Activated CD4-positive, alpha-beta T cell treated with anti-CD3 and anti-CD28 coated beads, Interleukin-2, Interleukin-4, amounts not matched to agents 100 ng/mL and 50 ng/mL, durations not matched to agents 16 hours and 8 hours (primary cell): Measurements from ENCODE around the gene ARHGAP20.

Source experiments
- DNase-seq: peaks from one replicate; pipeline ENCODE4 v3.0.0-alpha.2; 2020; ENCODE audit warnings: low spot score

Gene ARHGAP20

GRCh38 chr11:110601936-110602335 lies 110.3 kb downstream of the ARHGAP20 start:
- DNase-seq: no peak

DNA sequence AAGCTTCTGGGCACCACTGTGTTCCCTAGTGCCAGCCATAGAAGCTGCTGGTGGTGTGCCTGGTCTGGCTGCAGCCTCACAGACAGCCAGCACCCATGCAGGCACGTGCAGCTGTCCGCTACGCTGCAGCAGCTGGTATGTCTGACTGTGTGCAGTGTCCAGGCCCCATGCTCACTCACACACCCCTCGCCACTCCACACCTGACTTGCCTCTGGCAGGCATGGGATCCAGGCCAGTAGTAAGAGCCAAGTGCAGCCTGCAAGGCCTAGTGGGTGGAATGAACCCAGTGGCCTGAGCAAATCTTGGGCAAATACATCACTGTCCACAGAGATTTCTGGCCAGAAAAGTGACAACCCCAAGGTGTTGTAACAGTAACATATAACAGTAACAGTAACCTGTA lies 111.9 kb downstream of the ARHGAP20 start:
- DNase-seq: no peak

DNA sequence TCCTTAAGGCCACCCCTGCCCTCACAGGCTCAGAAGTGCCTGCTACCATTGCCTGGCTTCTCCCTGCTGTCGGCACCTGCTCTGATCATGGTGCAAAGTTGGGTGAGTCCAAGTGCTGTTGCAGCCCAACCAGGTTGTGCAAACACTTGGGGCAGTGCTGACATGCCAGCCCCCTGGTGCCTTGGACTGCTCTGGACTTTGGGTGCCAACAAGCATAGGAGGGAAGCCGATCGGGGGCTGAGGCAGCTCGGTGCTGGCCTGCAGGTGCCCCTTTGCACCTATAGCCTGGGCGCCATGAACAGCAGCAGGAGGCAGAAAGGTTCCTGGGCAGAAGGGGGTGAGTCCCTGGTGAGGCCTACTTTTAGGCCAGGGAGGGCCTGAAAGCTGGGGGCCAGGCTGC lies 113.0 kb downstream of the ARHGAP20 start:
- DNase-seq: no peak

DNA sequence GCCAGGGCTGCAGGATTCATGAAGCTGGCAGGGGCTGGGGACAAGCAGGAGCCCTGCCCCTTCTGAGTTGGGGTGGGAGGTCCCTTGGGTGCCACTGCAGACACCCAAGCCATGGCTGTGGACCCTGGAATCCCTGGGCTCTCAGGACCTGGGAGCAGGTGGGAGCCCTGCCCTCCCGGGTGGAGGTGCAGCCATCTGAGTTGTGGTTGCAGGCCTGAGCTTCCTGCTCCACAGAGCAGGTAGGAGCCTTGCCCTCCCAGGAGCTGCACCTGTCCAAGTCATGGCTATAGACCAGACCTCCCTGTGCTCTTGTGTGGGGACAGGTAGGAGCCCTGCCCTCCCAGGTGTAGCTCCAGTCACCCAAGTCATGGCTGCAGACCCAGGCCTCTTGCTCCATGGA lies 113.5 kb downstream of the ARHGAP20 start:
- no peak for DNase-seq

DNA sequence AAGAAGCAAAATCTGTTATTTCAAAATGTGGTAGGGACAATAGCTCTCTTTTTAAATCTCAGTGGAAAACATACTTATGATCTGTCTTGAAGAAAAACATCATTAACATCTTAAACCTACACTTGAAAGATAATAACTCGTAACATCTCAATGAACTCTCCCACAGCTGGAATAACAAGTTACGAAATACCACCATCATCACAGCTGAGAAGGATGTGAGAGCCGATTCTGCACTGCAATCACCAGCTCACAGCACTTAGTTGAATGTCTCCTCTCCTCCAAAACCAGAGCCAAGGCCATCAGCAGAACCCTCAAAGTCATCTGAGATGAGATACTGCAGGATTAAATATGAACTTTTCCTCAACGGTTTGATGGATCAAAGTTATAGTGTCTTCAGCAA lies 124.3 kb downstream of the ARHGAP20 start:
- no peak for DNase-seq

GRCh38 chr11:110587129-110587528 lies 125.1 kb downstream of the ARHGAP20 start:
- DNase-seq: no peak

GRCh38 chr11:110584150-110584549 lies 128.1 kb downstream of the ARHGAP20 start:
- no peak for DNase-seq

GRCh38 chr11:110582728-110583432 lies 129.4 kb downstream of the ARHGAP20 start:
- DNase-seq: no peak

DNA sequence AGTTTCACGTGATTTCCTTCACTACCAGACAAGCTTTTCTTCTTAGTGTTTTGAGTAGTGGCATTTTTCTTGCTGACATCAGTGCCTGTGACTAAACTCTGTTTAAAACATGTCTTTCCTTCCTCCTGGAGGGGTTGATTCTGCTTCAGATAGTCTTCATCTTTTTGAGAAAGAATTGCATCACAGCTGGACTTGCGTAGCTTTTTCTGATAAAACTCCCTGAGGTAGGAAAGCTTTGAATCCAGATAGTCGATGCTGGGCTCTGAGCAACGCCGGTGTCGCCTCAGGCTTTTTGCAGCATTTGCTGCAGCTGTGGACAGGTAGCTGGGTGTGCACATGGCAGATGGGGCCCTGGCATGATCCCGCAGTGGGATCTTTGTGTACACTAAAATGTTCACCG lies 131.7 kb downstream of the ARHGAP20 start:
- DNase-seq: no peak

DNA sequence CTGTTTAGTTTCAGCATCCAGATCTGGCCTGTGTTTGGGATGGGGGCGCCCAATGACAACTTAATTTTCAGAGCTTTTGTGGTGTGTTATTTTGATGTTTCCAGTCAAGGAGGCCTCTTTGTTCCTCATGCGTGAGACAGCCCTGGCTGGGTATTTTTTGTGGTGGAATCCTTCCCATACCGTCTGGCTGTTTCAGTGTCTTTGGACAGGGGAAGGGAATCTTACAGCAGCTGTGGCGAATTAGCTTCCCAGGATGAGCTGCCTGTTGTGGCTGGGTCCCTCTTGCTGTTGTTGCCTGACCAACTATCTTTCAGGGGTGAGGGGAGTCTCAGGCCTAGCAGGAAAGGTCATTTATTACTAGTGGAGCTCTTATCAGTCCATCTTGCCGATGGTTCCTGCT lies 138.8 kb downstream of the ARHGAP20 start:
- no peak for DNase-seq

DNA sequence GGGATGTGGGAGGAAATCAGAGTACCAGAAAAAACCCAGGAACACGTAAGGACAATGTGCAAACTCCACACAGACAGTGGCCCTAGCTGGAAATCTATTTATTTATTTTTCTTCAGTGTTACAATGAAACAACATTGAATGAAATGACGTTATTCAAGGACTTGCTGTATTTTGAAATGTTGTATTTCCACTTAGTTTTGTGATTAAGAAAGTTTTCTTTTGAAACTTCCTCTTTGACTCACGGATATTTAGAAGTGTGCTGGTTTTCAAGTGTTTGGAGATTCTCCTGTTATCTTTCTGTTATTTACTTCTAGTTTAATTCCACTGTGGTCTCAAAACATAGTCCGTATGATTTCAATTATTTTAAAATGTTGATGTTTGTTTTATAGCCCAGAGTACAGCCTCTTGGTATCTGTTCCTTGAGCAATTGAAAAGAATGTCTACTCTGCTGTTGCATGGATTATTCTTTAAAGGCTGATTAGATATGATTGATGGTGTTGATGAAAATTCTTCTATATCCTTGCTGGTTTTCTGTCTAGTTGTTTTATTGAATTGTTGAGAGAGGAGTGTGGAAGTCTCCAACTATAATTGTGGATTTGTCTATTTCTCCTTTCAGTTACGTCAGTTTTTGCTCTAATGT lies 141.0 kb downstream of the ARHGAP20 start:
- no peak for DNase-seq

- DNase-seq: no peak
Observed at GRCh38 chr11:110566577-110566976, 145.7 kb downstream of the ARHGAP20 start.

GRCh38 chr11:110565357-110566336 lies 146.6 kb downstream of the ARHGAP20 start:
- no peak for DNase-seq

DNA sequence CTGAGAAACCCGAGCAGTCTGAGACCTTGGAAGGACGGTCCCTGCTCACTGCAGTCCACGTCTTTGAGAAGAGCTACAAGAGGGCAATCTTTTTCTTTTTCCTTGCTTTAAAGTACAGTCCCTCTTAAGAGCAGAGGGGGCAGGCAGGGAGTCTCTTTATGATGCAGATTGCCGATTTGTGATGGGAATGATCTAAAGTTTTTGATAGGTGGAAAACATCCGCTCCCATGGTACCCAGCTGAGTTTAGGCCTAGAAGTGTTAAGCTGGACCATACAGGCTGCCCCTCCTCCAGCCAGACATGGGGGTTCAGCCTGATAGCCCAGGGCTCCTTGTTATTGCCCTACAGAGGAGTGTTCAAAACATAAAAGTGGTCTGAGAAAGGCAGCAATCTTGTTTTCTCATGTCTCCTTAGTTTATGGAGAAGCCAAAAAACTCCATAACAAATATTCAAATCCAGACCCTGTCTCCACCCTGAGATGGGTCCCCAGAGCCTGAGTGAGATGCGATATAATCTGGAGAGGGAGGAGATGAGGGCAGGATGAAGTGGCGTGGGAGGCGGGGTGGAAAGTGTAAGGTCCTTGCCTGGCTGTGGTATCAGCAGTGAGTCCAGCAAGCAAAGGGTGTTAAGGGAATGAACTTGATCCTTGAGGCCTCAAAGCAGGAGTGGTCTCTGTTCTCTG lies 147.4 kb downstream of the ARHGAP20 start:
- no peak for DNase-seq

GRCh38 chr11:110544779-110545178 lies 167.5 kb downstream of the ARHGAP20 start:
- DNase-seq: no peak

DNA sequence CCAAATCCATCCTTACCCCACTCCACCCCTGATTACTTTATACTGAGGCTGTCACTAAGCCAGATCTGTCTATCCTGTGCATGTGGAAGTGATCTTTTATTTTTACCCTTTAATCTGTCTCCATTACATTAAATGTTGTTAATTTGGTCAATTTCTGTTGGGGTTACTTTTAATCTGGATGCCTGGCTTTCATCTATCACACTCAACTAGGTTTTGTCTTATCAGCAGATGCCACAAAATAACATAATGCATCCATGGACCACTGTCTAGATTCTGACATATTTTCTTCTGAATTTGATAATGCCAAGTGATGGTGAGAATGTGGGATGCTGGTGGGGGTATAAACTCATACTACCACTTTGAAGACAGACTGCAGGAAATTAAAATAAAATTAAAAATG lies 174.1 kb downstream of the ARHGAP20 start:
- DNase-seq: no peak

DNA sequence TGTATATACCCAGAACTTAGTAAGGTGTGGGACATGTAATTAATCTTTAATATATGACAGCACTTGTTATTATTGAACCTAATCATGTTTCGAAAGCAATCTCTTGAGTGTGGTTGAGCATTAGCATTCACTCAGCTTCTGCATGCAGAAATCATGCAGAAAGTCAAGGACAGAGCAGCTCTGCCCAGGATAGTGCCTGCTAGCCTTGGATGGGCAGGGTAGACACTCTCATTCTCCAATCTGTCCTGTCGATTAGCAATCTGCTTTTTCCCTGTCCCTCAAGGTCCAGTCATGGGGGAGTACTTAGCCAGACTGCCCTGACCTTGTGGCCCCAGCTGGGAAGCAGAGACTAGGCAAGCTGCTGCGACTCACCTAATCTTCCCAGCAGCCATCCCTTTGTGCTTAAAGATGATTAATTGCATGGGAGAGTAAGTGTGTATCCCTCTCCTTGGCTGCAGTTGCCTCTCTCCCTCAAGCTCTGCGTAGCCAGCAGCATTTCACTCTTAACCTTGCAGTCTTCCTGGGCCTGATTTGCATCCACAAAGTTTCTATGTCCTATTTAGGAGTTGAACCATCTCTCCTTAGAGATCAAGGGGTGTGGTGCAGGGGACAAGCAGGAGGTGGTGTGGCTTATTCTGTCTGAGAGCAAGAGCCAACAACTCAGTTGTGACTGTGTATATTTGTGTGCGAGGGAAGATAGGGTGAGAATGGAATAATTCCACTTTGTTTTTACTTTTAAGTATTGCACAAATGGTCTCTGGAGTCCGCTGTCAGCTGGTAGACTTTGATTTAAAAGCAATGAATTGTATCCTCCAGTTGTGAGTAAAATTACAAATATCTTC lies 181.1 kb downstream of the ARHGAP20 start:
- no peak for DNase-seq

DNA sequence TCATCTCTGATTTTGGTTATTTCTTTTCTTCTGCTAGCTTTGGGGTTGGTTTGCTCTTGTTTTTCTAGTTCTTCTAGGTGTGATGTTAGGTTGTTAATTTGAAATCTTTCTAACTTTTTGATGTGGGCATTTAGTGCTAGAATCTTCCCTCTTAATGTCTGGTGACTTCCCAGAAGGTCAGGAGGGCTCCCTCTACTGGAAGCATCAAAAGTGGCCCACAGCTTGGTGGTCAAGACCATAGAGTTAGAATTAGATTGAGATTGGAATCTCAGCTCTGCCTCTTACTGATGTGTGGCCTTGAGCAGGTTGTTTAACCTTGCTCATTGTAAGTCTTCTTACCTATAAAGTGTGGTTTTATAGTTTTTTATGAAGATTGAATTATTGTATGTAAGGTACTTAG lies 183.2 kb downstream of the ARHGAP20 start:
- peak; percentile 12 for DNase-seq

GRCh38 chr11:110527146-110527545 lies 185.1 kb downstream of the ARHGAP20 start:
- DNase-seq: no peak
